GM18526 (cell line): ENCODE data around the gene MSI2.

Experiments
- POLR2A ChIP-seq: IDR thresholded peaks from 3 replicates; pipeline ENCODE4 v1.6.1; 2011; ENCODE audit not compliant: insufficient read length; ENCODE audit errors: extremely low read depth

Gene MSI2

DNA sequence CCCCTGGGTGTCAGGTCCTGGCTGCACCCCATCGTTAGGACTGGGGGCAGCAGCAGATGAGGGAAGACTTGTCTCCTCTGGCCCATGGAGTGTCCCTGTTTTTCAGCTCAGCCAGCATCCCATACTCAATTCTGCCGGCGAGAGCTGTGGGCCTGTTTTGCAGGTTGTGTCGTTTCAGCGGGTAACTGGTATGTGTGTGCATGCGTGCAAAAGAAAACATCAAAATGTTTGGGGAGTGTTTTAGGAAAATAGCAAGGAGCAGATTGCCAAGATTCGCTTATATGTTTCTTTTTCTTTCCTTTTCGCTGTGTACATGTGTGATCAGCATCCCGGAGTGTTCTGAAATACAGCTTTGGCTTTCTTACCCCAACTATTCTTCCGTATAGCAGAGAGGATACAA is 34.7 kb downstream of the MSI2 start:
- TF ChIP-seq POLR2A, result no peak

DNA sequence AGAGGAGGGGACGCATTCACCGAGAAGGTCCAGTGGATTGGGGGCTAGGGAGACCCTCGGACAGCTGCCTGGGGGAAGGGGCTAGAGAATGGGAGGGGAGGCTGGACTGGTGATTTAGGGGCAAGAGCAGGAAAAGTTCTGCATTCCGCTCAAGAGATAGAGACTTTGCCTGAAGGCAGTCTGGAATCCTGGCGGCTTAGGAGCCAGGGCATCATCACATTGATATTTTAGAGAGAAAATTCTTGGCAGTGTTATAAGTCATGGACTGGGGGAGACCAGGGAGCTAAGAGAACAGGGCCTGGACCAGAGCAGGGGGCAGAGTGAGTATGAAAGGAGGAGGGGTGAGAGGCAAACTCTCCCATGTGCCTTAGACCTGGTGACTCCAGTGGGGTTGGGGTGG is 35.8 kb downstream of the MSI2 start:
- no peak for TF ChIP-seq POLR2A

GRCh38 chr17:57293077-57293476 is 36.8 kb downstream of the MSI2 start:
- TF ChIP-seq POLR2A, result no peak

DNA sequence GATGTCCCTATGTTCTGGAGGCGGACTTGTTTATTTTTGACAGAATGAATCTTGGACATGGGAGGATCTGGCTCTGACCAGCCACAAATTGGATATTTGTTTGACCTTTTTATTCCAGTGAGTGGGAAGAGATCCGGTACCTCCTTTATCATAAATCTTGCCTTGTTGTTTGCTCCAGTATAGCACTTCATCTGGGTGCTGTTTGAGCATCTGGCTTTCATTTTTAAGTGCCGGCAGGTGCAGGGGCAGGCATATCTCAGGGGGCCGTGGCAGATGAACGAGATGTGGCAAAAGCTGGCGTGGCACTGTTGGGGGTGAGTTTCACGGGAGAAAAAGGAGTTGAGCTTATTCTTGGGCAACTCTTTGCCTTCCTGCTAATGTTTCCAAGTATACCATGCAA is 37.8 kb downstream of the MSI2 start:
- TF ChIP-seq POLR2A, result no peak

DNA sequence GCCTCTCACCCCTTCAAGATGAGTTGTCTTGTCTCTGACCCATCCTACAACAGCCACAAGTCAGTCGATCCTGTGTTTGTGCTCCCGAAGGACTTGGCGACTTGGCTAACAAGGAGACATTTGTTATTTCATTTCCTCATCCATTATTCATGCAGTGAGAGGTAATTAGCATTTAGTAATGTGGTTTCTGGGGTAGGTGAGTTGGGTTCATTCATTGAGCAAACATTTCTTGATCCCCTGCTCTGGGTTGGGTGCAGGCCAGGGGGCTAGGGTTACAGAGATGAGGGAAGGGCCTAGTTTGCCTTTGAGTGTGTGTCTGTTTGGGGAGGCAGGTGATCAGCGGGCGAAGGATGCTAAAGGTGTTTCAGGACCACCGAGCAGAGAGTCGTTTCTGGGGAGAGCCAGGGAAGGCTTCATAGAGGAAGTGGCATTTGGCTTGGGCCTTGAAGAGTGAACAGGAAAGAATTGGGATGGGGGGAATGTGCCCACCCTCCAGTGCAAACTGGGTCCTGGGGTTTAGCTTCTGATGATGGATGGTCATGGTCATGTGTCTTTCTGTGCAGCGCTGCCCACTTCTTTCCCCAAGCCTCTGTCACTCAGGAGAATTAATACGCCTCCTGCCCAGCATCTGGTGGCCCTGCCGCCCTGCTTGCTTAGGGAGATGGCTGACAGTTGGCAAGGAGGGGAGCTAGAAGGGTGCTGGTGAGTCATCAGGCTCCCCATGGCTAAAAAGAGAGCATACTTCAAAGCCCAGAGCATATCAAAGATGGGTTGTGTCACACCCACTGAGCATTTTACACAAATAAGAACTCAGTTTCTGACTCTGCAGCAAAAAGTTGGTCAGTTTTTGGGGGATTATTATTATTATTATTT is 38.5 kb downstream of the MSI2 start:
- no peak for TF ChIP-seq POLR2A

DNA sequence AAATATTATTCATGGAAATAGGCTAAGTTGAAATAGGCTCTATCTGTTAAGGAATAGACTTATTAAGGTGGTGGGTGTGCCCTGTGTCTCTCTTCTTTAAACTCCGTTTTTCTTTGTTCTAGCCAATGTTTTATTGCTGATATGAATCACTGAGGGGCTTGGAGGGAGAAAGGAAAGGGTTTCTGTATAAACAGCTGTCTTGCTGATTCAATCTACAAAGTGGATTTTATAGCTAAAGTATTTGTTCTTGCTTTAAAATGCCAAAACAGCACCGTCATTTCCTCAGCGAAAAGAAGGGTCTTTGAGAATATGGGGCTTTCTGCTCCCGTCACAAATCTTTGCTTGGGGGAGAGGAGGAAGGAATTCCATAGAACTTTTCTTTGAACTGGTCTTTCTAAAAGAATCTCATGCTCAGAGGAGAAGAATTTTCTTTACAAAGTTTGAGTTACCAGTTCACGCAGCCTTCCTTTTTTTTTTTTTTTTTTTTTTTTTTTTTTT is 39.3 kb downstream of the MSI2 start:
- TF ChIP-seq POLR2A, result no peak

DNA sequence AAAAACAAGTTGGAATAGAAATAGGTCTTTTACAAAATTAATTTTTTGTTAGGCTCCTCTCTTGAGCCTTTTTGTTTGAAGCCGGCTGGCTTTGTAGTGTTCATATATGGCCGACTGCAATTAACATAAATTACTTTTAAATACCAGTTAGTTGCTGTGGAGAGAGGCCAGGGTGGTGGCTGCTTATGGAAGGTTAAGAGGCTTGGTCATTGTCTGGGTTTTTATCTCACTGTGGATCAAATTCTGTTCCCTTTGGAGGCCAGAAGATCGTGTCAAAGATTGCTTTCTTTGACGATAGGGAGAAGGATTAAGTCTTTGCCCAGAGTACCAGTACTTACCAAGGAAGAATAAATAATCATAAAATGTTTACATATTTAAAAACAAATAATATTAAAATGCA is 39.9 kb downstream of the MSI2 start:
- no peak for TF ChIP-seq POLR2A

- no peak for TF ChIP-seq POLR2A
Measured at GRCh38 chr17:57299176-57299575, 42.9 kb downstream of the MSI2 start.

GRCh38 chr17:57302690-57303465 is 46.6 kb downstream of the MSI2 start:
- TF ChIP-seq POLR2A, result no peak

- TF ChIP-seq POLR2A, result no peak
Measured at GRCh38 chr17:57305144-57305728, 48.9 kb downstream of the MSI2 start.

- TF ChIP-seq POLR2A, result no peak
Measured at GRCh38 chr17:57305908-57306504, 49.7 kb downstream of the MSI2 start.

GRCh38 chr17:57308543-57309186 is 52.3 kb downstream of the MSI2 start:
- TF ChIP-seq POLR2A, result no peak

DNA sequence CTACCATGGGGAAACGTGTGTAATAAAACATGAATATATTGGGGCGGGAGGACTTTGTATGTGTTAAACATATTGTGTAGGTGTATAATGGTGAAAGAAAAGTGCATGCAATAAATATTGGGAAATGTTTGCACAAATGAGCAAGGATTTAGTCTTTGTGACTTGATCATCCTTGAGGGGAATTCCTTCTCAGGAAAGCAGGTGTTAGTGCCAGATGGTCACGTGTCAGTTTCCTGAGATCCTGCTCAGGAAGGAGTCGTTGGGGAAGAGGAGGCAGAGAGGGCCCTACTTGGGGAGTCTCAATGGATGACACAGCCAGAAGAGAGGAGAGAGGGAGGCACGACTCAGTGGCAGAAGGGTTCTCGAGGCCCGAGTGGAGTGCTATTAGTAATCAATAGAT is 53.2 kb downstream of the MSI2 start:
- TF ChIP-seq POLR2A, result no peak

DNA sequence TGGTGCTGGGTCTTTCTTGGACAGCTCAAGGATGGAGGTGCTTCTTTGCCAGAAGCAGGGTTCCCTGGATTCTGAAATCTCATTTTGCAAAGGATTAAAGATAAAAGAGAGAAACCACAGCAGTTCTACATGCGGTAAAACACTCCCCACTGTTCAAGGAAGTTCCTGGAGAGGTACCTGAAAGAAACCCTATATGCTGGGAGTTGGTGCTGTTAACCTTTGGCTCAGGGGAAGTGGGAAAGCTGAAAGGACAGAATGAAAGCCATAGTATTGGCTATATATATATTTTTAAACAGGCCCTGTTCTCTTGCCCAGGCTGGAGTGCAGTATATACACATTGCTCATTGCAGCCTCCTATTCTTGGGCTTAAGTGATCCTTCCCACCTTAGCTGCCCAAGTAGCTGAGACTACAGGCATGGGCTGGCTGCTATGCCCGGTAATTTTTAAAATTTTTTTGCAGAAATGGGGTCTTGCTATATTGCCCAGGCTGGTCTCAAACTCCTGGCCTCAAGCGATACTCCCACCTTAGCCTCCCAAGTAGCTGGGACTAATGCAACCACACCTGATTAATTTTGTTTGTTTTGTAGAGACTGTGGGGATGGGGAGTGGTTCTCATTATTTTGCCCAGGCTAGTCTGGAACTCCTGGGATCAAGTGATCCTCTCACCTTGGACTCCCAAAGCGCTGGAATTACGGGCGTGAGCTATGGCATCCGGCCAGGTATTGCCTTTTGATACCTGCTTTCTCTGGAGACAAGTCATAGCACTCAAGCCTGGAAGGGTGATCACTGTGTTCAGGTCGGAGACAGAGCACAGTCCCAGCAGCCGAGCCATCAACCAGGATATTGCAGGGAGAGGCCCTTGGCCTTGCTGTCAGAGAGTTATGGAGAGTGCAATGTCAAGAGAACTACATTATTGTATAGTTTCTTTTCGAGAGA is 55.2 kb downstream of the MSI2 start:
- TF ChIP-seq POLR2A, result no peak
